Measurements from ENCODE around the gene MGMT. TPM values are rescaled to one million over a fixed set of nuclear protein-coding genes. Genes with fewer than 3 reads are reported as not detected.

Gene MGMT
- total and polyA plus RNA-seq, 9 donors, result 4.5 to 53.3 (median 25.4) TPM

DNA sequence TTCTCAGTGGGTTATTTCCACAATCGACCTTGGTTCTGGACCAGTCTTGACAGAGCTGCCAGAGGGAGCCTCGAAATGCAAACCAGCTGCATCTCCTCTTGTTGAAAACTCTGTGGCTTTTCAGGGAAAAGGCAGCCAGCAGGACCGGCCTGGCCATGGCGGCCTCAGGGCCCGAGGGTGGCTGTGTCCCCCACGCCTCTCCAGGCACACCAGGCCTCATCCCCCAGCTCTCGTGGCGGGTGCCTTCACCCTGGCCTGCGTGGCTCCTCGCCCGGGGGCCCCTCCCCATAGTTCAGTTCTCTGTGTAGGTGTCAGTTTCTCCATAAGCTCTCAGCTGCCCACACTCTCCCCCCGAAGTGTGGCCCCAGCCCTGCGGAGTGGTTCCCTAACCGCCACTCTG lies 63.5 kb downstream of the MGMT start:
- Histone ChIP-seq H3K36me3 (no peaks in the 10 kb centered on the region), H3K9me3 (no peaks in the 10 kb centered on the region), H3K4me1 (ENCODE audit: insufficient read depth) (peaks cover 19% of the 10 kb centered on the region), H3K27ac (no peak overlapping the region), H3K27me3 (no peaks in the 10 kb centered on the region), H3K4me3 (no peak overlapping the region)
- TF ChIP-seq EP300 (IDR thresholded peaks at IDR 0.05) (no peak), POLR2A (IDR thresholded peaks at IDR 0.05) (no peak)
- TF ChIP-seq, protein P1, sequence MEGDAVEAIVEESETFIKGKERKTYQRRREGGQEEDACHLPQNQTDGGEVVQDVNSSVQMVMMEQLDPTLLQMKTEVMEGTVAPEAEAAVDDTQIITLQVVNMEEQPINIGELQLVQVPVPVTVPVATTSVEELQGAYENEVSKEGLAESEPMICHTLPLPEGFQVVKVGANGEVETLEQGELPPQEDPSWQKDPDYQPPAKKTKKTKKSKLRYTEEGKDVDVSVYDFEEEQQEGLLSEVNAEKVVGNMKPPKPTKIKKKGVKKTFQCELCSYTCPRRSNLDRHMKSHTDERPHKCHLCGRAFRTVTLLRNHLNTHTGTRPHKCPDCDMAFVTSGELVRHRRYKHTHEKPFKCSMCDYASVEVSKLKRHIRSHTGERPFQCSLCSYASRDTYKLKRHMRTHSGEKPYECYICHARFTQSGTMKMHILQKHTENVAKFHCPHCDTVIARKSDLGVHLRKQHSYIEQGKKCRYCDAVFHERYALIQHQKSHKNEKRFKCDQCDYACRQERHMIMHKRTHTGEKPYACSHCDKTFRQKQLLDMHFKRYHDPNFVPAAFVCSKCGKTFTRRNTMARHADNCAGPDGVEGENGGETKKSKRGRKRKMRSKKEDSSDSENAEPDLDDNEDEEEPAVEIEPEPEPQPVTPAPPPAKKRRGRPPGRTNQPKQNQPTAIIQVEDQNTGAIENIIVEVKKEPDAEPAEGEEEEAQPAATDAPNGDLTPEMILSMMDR (IDR thresholded peaks at IDR 0.05), result no peak
- no peak for DNase-seq
- intact Hi-C loops (cut with DNase I), result no loop called here
- WGBS, 3 donors, result 48 to 58% (median 50%) methylated on average over 14 of the region's 14 CpGs

DNA sequence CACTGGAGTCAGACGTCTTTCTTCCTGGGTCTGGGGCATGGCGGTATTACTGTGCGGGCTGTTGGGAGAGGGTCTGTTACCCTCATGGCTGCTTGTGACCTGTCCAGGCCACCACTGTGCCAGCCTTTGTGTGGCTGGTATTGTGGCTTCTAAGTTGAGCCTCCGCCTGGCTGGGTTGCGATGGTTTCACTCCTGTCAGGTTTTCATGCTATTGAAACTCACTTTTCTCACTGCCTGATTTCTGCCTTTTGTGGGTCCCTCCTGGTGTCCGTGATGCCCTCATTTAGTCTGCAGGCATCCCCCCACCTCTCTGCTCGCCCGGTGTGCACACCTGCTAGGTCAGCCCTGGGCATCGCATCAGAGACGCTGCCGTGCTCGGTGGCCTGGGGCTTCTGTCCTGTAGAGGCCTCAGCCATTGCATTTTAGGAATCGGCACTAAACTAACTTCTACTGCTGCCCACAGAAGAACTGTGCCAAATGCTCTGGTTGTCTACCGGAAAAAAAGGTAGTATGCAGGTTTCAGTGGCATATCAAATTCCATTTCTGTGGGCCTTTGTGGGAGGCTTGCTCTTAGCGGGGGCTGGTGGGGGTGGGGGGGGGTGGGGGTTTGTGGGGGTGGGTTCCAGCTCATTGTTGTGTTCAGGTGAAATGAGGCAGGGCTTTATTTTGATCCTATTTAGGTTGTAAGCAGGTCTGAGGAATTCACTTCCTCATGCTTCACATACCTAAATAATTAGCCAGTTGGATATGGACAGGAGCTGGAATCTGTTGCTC lies 64.3 kb downstream of the MGMT start:
- H3K27me3 ChIP-seq, result no peaks in the 10 kb centered on the region
- 82 to 89% (median 84%) methylated on average over 15 of the region's 15 CpGs for whole genome bisulfite sequencing, 3 donors
- H3K9me3 ChIP-seq, result no peaks in the 10 kb centered on the region
- no peak overlapping the region for H3K4me3 ChIP-seq
- intact Hi-C loops (cut with DNase I), result no loop called here
- no peak overlapping the region for H3K27ac ChIP-seq
- peaks cover 19% of the 10 kb centered on the region for H3K4me1 ChIP-seq (ENCODE audit: insufficient read depth)
- TF ChIP-seq POLR2A (IDR thresholded peaks at IDR 0.05) (no peak), EP300 (IDR thresholded peaks at IDR 0.05) (no peak)
- TF ChIP-seq, protein P1 (IDR thresholded peaks at IDR 0.05), result no peak
- no peaks in the 10 kb centered on the region for H3K36me3 ChIP-seq
- DNase-seq, result no peak

DNA sequence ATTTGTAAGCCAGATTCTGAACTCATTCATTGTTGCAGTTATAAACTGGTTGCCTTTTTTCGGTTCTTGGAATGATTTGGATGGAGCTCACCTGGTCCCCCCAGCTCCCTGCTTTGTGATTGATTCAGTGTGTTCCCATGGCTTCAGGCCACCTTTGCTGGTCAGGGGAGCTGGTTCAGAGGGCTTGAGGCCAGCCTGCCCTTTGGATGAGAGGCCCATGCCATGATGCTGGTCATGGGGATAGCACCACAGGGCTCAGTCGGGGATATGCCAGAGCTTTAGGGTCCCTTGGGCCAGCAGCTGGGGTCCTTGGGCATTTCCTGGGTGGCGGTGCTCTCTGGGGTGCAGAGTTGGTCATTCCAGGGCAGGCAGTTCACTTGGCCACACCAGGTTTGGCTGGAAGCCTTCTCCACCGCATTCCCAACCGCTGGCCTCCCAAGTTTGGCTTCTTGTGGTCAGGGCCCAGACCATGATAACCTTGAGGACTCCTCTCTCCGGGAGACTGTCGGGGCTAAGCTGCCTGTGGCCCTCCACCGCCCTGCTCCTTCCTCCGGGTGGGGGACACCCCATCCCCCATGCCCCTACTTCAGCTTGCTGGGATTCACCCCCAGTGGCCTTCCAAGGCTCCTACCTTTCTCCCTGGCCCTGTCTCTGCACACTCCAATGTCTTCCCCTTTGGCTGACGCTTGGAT lies 65.1 kb downstream of the MGMT start:
- no peak for DNase-seq
- Histone ChIP-seq H3K27ac (no peak overlapping the region), H3K4me3 (no peak overlapping the region), H3K9me3 (no peaks in the 10 kb centered on the region), H3K36me3 (no peaks in the 10 kb centered on the region), H3K27me3 (no peaks in the 10 kb centered on the region), H3K4me1 (ENCODE audit: insufficient read depth) (peaks cover 19% of the 10 kb centered on the region)
- intact Hi-C loops (cut with DNase I), result no loop called here
- TF ChIP-seq EP300 (IDR thresholded peaks at IDR 0.05), result no peak
- TF ChIP-seq, protein P1 (IDR thresholded peaks at IDR 0.05), result no peak
- TF ChIP-seq POLR2A (IDR thresholded peaks at IDR 0.05), result no peak
- WGBS, 3 donors, result 57 to 60% (median 58%) methylated on average over 10 of the region's 10 CpGs

DNA sequence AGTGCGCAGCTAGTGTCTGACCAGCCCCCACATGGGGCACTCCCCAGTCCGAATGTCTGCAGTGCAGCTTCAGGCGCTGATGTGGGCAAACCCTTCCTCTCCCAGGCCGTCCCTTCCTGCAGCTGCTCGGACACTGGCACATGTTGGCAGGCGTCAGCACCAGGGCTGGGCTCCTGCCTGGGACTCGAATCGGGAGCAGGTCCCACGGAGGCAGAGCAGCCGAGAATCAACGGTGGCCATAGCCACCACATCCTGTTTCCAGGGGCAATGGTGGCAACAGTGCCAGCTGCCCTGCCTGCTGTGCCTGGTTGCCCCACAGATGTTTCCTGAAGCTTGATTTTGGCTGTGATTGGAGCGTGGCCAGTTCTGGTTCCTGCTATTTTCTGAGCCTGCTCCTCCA lies 65.8 kb downstream of the MGMT start:
- no peaks in the 10 kb centered on the region for H3K27me3 ChIP-seq
- DNase-seq, result no peak
- no peak overlapping the region for H3K4me3 ChIP-seq
- intact Hi-C loops (cut with DNase I), result no loop called here
- no peaks in the 10 kb centered on the region for H3K9me3 ChIP-seq
- TF ChIP-seq, protein P1 (IDR thresholded peaks at IDR 0.05), result no peak
- TF ChIP-seq POLR2A (IDR thresholded peaks at IDR 0.05) (no peak), EP300 (IDR thresholded peaks at IDR 0.05) (no peak)
- H3K36me3 ChIP-seq, result no peaks in the 10 kb centered on the region
- H3K4me1 ChIP-seq (ENCODE audit: insufficient read depth), result peaks cover 19% of the 10 kb centered on the region
- H3K27ac ChIP-seq, result no peak overlapping the region
- 60 to 93% (median 89%) methylated on average over 12 of the region's 12 CpGs for WGBS, 3 donors

Measured in ovary (tissue), 9 donors.